GM12878 (cell line): ENCODE measurements around the gene AP4S1.

Experiments used
- CTCF ChIP-seq, 3 experiments: IDR thresholded peaks in 2 of 3; conservative IDR thresholded peaks in 1 of 3; 2 replicates each; pipeline ENCODE4 v1.5.1; 2011; ENCODE audit warnings: low read depth in 3 of 3, low read length in 3 of 3, mild to moderate bottlenecking in 3 of 3, control low read depth in 2 of 3, moderate library complexity in 2 of 3, inconsistent platforms in 1 of 3, mixed read lengths in 1 of 3; ENCODE audit not compliant: control insufficient read depth in 2 of 3, insufficient read depth in 1 of 3; ENCODE audit errors: extremely low read depth in 1 of 3
- E2F8 ChIP-seq: fragments of 450-650 bp; IDR thresholded peaks from 2 replicates; pipeline ENCODE4 v1.6.1; 2018; ENCODE audit warnings: mild to moderate bottlenecking, low read depth, moderate library complexity; ENCODE audit not compliant: partially characterized antibody
- EGR1 ChIP-seq, 2 experiments: IDR thresholded peaks; 1 replicate in 1 of 2; 2 replicates in 1 of 2; pipeline ENCODE4 v1.6.1; 2011 to 2012; ENCODE audit warnings: low read depth in 2 of 2, low read length in 2 of 2, borderline replicate concordance in 1 of 2, mild to moderate bottlenecking in 1 of 2, moderate library complexity in 1 of 2
- REST ChIP-seq: IDR thresholded peaks from 2 replicates; pipeline ENCODE4 v1.6.1; 2012; ENCODE audit warnings: mild to moderate bottlenecking, low read depth, low read length
- ZNF207 ChIP-seq: fragments of 450-650 bp; IDR thresholded peaks from 2 replicates; pipeline ENCODE4 v1.6.1; 2014; ENCODE audit warnings: antibody characterized with exemption, mild to moderate bottlenecking, borderline replicate concordance

- TF ChIP-seq EGR1 (IDR thresholded peaks at IDR 0.05; ENCODE audit: borderline replicate concordance in 1 of 2, low read depth in 2 of 2, low read length in 2 of 2): no peak
- TF ChIP-seq E2F8: no peak
- no peak for TF ChIP-seq CTCF (IDR thresholded peaks at IDR 0.05 in 2 of 3, conservative IDR thresholded peaks at IDR 0.05 in 1 of 3; ENCODE audit: control insufficient read depth in 2 of 3, extremely low read depth in 1 of 3, insufficient read depth in 1 of 3, low read depth in 3 of 3, low read length in 3 of 3)
- TF ChIP-seq REST: no peak
- TF ChIP-seq ZNF207: no peak
Measured at GRCh38 chr14:30998100-30998706, 27.2 kb upstream of the AP4S1 start.
